ENCODE measurements around the gene NUCB1.
"Not testable (repeated sequence)": the region's sequence is repeated elsewhere in the genome, so short reads cannot be mapped to it uniquely, and the experiment has no call there.

NUCB1 gene

DNA sequence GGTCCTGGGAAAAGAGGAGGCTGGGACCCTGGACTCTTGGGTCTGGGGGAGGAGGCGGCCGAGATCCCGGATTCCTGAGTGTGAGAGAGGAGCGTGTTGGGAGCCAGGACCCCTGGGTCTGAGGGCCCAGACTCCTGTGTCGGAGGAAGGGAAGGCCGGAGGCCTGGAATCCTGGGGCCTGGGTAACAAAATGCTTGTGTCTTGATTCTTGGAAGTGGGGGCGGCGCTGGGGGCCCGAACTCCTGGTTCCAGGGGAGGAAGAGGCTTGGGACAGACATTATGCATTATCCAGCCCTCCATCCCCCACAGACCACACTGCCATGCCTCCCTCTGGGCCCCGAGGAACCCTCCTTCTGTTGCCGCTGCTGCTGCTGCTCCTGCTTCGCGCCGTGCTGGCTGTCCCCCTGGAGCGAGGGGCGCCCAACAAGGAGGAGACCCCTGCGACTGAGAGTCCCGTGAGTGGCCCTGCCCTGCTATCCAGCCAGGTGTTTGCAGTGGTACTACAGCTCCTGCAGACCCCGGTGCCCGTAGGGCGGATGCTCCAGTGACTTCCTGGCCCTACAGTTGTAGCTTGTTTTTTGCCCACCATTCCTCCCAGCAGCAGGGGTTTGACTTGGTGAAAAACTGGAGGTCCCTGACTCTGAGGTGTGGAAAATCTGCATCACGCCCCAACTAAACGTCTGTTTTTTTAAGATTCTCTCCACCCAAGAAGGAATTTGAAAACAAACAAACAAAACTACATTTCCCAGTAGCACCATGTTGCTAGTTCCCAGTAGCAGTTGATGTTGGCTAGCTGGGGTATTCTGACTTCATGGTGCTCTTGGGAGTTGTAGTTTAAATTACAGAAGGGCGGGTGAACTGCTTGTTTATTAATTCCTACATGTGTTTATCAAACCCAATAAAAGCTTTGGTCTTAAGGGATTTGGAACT is 630 bp downstream of the NUCB1 start:
- H3K4me3 ChIP-seq (IDR thresholded peaks at IDR 0.05; ENCODE audit: insufficient read depth, low read depth, low read length) = no peak overlapping the region
- H3K4me1 ChIP-seq (ENCODE audit: low read depth, poor library complexity, severe bottlenecking) = peaks cover 12% of the 10 kb centered on the region
- H4K20me1 ChIP-seq (ENCODE audit: insufficient read depth) = no peaks in the 10 kb centered on the region
- H3K79me2 ChIP-seq (ENCODE audit: insufficient read depth, low read depth) = no peaks in the 10 kb centered on the region
- TF ChIP-seq, protein P1, sequence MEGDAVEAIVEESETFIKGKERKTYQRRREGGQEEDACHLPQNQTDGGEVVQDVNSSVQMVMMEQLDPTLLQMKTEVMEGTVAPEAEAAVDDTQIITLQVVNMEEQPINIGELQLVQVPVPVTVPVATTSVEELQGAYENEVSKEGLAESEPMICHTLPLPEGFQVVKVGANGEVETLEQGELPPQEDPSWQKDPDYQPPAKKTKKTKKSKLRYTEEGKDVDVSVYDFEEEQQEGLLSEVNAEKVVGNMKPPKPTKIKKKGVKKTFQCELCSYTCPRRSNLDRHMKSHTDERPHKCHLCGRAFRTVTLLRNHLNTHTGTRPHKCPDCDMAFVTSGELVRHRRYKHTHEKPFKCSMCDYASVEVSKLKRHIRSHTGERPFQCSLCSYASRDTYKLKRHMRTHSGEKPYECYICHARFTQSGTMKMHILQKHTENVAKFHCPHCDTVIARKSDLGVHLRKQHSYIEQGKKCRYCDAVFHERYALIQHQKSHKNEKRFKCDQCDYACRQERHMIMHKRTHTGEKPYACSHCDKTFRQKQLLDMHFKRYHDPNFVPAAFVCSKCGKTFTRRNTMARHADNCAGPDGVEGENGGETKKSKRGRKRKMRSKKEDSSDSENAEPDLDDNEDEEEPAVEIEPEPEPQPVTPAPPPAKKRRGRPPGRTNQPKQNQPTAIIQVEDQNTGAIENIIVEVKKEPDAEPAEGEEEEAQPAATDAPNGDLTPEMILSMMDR (conservative IDR thresholded peaks at IDR 0.05; ENCODE audit: low read depth, low read length) = no peak
- no peaks in the 10 kb centered on the region for H3K36me3 ChIP-seq (ENCODE audit: insufficient read depth)
- peak overlapping the region; percentile 50; the same call in 1 of the 2 replicates for H3K9ac ChIP-seq
- no peaks in the 10 kb centered on the region for H3K27me3 ChIP-seq (ENCODE audit: insufficient read depth, low read depth)
- peak overlapping the region; percentile 76; the same call in 1 of the 2 replicates for H3K27ac ChIP-seq
- peak overlapping the region; percentile 68 for H3K4me2 ChIP-seq
- peak overlapping the region; percentile 88; the same call in 1 of the 2 replicates for H2AFZ ChIP-seq (ENCODE audit: low read depth)

DNA sequence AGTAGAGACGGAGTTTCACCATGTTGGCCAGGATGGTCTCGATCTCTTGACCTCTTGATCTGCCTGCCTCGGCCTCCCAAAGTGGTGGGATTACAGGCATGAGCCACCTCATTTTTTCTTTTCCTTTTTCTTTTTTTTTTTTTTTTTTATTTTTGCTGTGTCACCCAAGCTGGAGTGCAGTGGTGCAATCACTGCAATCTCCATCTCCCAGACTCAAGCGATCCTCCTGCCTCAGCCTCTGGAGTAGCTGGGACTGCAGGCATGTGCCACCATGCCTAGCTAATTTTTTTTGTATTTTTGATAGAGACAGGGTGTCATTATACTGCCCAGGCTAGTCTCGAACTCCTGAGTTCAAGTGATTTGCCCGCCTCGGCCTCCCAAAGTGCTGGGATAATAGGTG is 2.2 kb downstream of the NUCB1 start:
- not testable (repeated sequence) for H3K9ac ChIP-seq; H3K27ac ChIP-seq; H3K4me2 ChIP-seq; H3K27me3 ChIP-seq (ENCODE audit: insufficient read depth, low read depth); H3K4me3 ChIP-seq (IDR thresholded peaks at IDR 0.05; ENCODE audit: insufficient read depth, low read depth, low read length); H3K79me2 ChIP-seq (ENCODE audit: insufficient read depth, low read depth); H4K20me1 ChIP-seq (ENCODE audit: insufficient read depth); H3K36me3 ChIP-seq (ENCODE audit: insufficient read depth); H2AFZ ChIP-seq (ENCODE audit: low read depth)
- H3K4me1 ChIP-seq (ENCODE audit: low read depth, poor library complexity, severe bottlenecking) = peaks cover 12% of the 10 kb centered on the region

DNA sequence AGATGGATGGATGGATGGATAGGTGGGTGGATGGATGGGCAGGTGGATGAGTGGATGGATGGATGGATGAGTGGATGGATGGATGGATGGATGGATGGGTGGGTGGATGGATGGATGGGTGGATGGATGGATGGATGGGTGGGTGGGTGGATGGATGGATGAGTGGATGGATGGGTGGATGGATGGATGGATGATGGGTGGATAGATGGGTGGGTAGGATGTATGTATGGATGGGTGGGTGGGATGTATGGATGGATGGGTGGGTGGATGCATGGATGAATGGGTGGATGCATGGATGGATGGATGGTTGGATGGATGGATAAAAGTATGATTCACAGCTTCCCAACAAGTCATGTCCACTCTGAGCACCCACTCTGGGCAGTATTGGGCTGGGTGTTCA is 3.7 kb downstream of the NUCB1 start:
- H2AFZ ChIP-seq (ENCODE audit: low read depth); H3K79me2 ChIP-seq (ENCODE audit: insufficient read depth, low read depth); H3K27me3 ChIP-seq (ENCODE audit: insufficient read depth, low read depth); H3K27ac ChIP-seq; H3K9ac ChIP-seq; H3K36me3 ChIP-seq (ENCODE audit: insufficient read depth); H3K4me2 ChIP-seq; H3K4me3 ChIP-seq (IDR thresholded peaks at IDR 0.05; ENCODE audit: insufficient read depth, low read depth, low read length); H4K20me1 ChIP-seq (ENCODE audit: insufficient read depth): not testable (repeated sequence)
- H3K4me1 ChIP-seq (ENCODE audit: low read depth, poor library complexity, severe bottlenecking) = peaks cover 12% of the 10 kb centered on the region

DNA sequence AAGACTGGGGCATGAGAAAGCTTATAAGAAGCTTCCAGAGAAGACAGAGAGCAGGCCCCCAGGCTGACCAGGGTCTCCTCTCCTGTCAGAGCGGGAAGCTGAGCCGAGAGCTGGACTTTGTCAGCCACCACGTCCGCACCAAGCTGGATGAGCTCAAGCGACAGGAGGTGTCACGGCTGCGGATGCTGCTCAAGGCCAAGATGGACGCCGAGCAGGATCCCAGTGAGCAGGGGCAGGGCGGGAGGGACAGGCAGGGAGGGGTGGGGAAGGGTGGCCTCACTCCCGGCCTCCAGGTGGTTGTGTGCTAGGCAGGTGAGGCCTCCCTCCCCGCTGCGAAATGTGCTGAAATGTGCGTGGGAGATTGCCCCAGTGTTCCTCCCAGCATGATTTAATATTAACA is 5.6 kb downstream of the NUCB1 start:
- no peak overlapping the region for H2AFZ ChIP-seq (ENCODE audit: low read depth)
- TF ChIP-seq, protein P1 (conservative IDR thresholded peaks at IDR 0.05; ENCODE audit: low read depth, low read length) = no peak
- H3K27ac ChIP-seq = no peak overlapping the region
- H3K4me3 ChIP-seq (IDR thresholded peaks at IDR 0.05; ENCODE audit: insufficient read depth, low read depth, low read length) = no peak overlapping the region
- no peaks in the 10 kb centered on the region for H3K79me2 ChIP-seq (ENCODE audit: insufficient read depth, low read depth)
- no peaks in the 10 kb centered on the region for H4K20me1 ChIP-seq (ENCODE audit: insufficient read depth)
- no peaks in the 10 kb centered on the region for H3K27me3 ChIP-seq (ENCODE audit: insufficient read depth, low read depth)
- H3K36me3 ChIP-seq (ENCODE audit: insufficient read depth) = no peaks in the 10 kb centered on the region
- no peak overlapping the region for H3K4me2 ChIP-seq
- H3K4me1 ChIP-seq (ENCODE audit: low read depth, poor library complexity, severe bottlenecking) = peaks cover 4% of the 10 kb centered on the region
- no peak overlapping the region for H3K9ac ChIP-seq

DNA sequence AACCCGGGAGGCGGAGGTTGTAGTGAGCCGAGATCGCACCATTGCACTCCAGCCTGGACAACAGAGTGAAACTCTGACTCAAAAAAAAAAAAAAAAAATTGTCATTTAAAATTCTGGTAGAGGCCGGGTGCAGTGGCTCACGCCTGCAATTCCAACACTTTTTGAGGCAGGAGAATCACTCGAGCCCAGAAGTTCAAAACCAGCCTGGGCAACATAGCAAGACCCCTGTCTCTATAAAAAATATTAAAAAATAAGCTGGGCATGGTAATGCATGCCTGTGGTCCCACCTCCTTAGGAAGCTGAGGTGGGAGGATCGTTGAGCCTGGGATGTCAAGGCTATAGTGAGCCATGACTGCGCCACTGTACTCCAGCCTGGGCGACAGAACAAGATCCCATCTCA is 6.2 kb downstream of the NUCB1 start:
- H3K4me3 ChIP-seq (IDR thresholded peaks at IDR 0.05; ENCODE audit: insufficient read depth, low read depth, low read length) = no peak overlapping the region
- no peak overlapping the region for H2AFZ ChIP-seq (ENCODE audit: low read depth)
- H3K4me2 ChIP-seq = no peak overlapping the region
- no peaks in the 10 kb centered on the region for H3K27me3 ChIP-seq (ENCODE audit: insufficient read depth, low read depth)
- H3K9ac ChIP-seq = no peak overlapping the region
- no peak overlapping the region for H3K27ac ChIP-seq
- H3K4me1 ChIP-seq (ENCODE audit: low read depth, poor library complexity, severe bottlenecking) = no peaks in the 10 kb centered on the region
- no peaks in the 10 kb centered on the region for H3K79me2 ChIP-seq (ENCODE audit: insufficient read depth, low read depth)
- TF ChIP-seq, protein P1 (conservative IDR thresholded peaks at IDR 0.05; ENCODE audit: low read depth, low read length) = no peak
- no peaks in the 10 kb centered on the region for H4K20me1 ChIP-seq (ENCODE audit: insufficient read depth)
- no peaks in the 10 kb centered on the region for H3K36me3 ChIP-seq (ENCODE audit: insufficient read depth)
